ENCODE data around the gene OTX1.
"Not testable (repeated sequence)": the region's sequence is repeated elsewhere in the genome, so short reads cannot be mapped to it uniquely, and the experiment has no call there.

OTX1 gene

GRCh38 chr2:63058921-63059792, 8.5 kb downstream of the OTX1 start:
- no peak for DNase-seq

GRCh38 chr2:63059793-63060471, 9.3 kb downstream of the OTX1 start:
- no peak for DNase-seq

- no peak for DNase-seq
Measured at GRCh38 chr2:63060472-63060991, 9.9 kb downstream of the OTX1 start.

GRCh38 chr2:63064197-63064596, 13.6 kb downstream of the OTX1 start:
- no peak for DNase-seq

GRCh38 chr2:63064661-63065060, 14.0 kb downstream of the OTX1 start:
- DNase-seq, result no peak

- DNase-seq, result no peak
Measured at GRCh38 chr2:63066265-63066664, 15.6 kb downstream of the OTX1 start.

GRCh38 chr2:63066838-63067237, 16.2 kb downstream of the OTX1 start:
- DNase-seq, result no peak

- no peak for DNase-seq
Measured at GRCh38 chr2:63071664-63072063, 21.0 kb downstream of the OTX1 start.

- DNase-seq, result no peak
Measured at GRCh38 chr2:63073994-63074393, 23.4 kb downstream of the OTX1 start.

GRCh38 chr2:63074399-63074798, 23.8 kb downstream of the OTX1 start:
- DNase-seq, result not testable (repeated sequence)

- no peak for DNase-seq
Measured at GRCh38 chr2:63078852-63079606, 28.4 kb downstream of the OTX1 start.

- DNase-seq, result no peak
Measured at GRCh38 chr2:63081404-63081803, 30.8 kb downstream of the OTX1 start.

GRCh38 chr2:63086687-63087086, 36.1 kb downstream of the OTX1 start:
- DNase-seq, result no peak

- DNase-seq, result no peak
Measured at GRCh38 chr2:63092401-63092800, 41.8 kb downstream of the OTX1 start.

GRCh38 chr2:63092857-63093256, 42.2 kb downstream of the OTX1 start:
- no peak for DNase-seq

GRCh38 chr2:63093502-63093901, 42.9 kb downstream of the OTX1 start:
- DNase-seq, result no peak

- no peak for DNase-seq
Measured at GRCh38 chr2:63096491-63096890, 45.9 kb downstream of the OTX1 start.

- DNase-seq, result no peak
Measured at GRCh38 chr2:63099032-63099431, 48.4 kb downstream of the OTX1 start.

GRCh38 chr2:63101954-63102353, 51.3 kb downstream of the OTX1 start:
- no peak for DNase-seq

GRCh38 chr2:63104482-63104881, 53.9 kb downstream of the OTX1 start:
- no peak for DNase-seq

All from hypothalamus (tissue), 51 donors.